GM04504 (cell line): Measurements from ENCODE around the gene PDPK1.
"Not testable (repeated sequence)": the region's sequence is repeated elsewhere in the genome, so short reads cannot be mapped to it uniquely, and the experiment has no call there.

Experiments
- DNase-seq: peaks from one replicate; pipeline ENCODE4 v3.0.0-alpha.2; 2012; ENCODE audit warnings: low read depth

Gene PDPK1

GRCh38 chr16:2523801-2524231, 14.0 kb upstream of the PDPK1 start:
- no peak for DNase-seq

- no peak for DNase-seq
These were observed 13.4 kb upstream of the PDPK1 start for GRCh38 chr16:2524339-2524938.

DNA sequence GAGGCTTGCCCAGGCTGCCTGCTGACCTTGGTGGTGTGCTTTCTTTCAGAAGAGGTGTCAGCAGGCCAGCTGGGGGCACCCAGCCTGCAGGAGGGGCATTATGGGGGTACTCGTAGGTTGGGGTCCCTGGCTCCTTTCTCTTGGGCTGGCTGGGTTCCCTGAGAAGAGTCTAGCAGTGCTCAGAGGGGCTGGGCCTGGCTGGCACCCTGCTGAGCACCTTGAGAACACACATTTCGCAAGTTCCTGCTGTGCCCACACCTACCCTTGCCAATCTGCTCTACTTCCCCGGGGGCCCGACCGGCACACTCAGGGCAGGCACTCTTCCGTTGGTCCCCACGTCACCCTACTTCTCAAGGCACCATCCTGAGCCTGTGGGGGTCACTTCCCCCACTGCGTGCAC, 11.7 kb upstream of the PDPK1 start:
- DNase-seq: no peak

GRCh38 chr16:2527071-2527783, 10.6 kb upstream of the PDPK1 start:
- DNase-seq: no peak

DNA sequence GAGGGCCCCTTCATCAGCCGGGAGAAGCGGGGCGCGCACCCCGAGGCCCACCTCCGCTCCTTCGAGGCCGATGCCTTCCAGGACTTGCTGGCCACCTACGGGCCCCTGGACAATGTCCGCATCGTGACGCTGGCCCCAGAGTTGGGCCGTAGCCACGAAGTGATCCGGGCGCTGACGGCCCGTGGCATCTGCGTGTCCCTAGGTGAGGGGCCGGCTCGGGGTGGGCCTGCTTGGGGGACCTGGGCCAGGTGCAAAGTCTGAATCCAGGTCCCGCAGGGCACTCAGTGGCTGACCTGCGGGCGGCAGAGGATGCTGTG, 10.1 kb upstream of the PDPK1 start:
- DNase-seq: no peak

DNA sequence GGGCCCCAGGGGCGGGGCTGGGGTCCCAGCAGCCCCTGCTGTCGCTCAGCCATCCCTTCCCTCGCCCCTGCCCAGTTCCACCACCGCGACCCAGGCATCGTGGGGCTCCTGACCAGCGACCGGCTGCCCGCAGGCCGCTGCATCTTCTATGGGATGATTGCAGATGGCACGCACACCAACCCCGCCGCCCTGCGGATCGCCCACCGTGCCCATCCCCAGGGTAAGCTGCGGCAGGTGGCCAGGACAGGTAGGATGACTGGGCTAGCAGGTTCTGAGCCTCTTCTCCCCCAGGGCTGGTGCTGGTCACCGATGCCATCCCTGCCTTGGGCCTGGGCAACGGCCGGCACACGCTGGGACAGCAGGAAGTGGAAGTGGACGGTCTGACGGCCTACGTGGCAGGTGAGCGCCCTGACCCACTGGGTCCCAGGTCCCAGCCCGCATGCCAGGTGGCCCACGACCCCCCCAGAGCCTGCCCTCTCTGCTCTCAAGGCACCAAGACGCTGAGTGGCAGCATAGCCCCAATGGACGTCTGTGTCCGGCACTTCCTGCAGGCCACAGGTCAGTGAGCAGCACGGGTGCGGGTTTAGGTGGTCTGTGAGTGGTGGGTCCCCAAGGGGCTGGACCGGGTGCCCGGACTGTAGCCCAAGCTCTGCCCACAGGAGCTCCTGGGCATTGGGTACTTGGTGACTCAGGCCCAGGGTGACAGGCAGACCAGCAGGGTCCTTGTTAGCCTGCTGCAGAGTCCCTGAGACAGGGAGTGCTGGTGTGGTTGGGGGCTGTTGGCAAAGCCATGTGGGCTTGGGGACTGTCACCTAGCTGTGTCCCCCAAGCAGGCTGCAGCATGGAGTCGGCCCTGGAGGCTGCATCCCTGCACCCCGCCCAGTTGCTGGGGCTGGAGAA, 9.4 kb upstream of the PDPK1 start:
- DNase-seq: no peak

- DNase-seq: no peak
These were observed 8.5 kb upstream of the PDPK1 start for GRCh38 chr16:2529061-2529931.

DNA sequence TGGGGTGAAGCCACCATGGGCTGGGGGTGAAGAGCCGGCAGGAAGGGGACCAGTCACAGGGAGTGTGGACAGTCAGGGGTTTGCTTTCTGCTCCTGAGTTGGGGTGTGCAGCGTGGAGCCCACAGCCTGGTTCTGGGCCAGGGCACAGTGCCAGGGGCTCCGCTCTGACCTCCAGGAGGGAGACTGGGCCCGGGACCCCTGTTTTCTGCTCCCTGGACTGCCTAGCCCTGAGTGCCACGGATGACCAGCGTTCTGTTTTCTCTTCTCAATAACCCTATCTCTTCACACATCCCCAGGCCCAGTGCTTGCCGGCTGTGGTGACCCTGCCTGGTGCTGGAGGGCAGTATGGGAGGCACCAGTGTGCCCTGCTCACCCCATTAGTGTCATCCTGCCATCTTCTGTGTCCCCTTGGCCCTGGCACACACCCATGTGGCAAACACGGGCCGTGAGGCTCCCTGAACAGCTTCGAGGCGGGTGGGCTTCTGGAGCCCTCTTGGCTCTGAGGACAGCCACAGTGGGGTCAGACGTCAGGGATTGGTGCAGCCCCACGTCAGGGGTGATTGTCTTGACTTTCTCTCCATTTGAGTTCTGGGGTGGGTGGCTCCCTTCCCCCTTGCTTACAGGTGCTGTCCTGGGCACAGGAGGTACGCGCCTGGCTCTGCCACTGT, 7.7 kb upstream of the PDPK1 start:
- DNase-seq: no peak

- DNase-seq: no peak
These were observed 7.0 kb upstream of the PDPK1 start for GRCh38 chr16:2530629-2531318.

GRCh38 chr16:2531371-2531695, 6.5 kb upstream of the PDPK1 start, which contains the start of gene CEMP1:
TSS of gene CEMP1 (minus strand) at chr16:2531408. CDS start at chr16:2531073, 335 bp downstream.
- DNase-seq: no peak

GRCh38 chr16:2531696-2532493, 5.9 kb upstream of the PDPK1 start:
- DNase-seq: peak; percentile 94

DNA sequence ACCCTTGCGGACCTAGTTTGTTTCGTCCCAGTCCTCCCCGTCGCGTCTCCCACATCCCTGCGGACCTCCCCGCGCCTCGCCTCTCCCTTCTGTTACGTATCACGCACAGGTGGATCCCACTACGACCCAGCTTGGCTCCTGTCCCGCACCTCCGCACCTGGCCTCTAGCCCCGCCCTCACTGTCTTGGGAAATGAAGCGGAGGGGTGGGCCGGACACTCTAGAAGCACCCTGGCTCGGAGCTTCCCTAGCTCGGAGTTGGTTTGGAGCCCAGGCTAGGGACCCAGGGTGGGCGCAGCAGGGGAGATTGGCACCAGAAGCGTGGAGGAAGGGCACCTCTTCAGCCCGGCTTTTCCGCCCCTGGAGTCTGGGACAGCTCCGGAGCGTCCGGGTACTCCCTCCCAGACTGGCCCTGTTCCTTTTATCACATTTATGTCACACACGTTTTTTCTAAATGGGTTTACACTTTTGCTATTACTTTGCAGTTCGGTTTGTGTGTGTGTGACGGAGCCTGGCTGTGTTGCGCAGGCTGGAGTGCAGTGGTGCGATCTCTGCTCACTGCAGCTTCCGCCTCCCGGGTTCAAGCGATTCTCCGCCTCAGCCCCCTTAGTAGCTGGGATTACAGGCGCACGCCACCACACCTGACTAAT, 5.2 kb upstream of the PDPK1 start:
- no peak for DNase-seq

DNA sequence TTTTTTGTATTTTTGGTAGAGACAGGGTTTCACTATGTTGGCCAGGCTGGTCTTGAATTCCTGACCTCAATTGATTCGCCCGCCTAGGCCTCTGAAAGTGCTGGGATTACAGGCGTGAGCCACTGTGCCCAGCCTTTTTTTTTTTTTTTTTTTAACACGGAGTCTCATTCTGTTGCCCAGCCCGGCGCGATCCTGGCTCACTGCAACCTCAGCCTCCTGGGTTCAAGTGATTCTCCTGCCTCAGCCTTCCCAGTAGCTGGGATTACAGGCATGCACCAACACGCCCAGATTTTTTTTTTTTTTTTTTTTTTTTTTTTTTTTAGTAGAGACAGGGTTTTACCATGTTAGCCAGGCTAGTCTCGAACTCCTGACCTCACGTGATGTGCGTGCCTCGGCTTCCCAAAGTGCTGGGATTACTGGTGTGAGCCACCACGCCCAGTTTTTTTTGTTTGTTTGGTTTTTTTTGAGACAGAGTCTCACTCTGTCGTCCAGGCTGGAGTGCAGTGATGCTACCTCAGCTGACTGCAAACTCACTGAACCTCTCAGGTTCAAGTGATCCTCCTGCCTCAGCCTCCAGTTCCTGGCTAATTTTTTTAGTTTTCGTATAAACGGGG, 4.6 kb upstream of the PDPK1 start:
- DNase-seq: not testable (repeated sequence)

DNA sequence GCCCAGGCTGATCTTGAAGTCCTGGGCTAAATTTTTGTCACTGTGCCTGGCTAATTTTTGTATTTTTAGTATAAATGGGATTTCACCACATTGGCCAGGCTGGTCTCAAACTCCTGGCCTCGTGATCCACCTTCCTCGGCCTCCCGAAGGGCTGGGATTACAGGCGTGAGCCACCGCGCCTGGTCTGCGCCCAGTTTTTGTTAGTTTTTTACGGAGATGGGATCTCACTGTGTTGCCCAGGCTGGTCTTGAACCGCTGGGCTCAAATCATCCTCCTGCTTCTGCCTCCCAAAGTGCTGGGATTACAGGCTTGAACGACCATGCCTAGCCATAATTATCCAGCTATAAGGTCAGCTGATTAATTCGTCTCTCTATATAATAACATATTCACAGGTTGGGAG, 3.9 kb upstream of the PDPK1 start:
- DNase-seq: no peak

DNA sequence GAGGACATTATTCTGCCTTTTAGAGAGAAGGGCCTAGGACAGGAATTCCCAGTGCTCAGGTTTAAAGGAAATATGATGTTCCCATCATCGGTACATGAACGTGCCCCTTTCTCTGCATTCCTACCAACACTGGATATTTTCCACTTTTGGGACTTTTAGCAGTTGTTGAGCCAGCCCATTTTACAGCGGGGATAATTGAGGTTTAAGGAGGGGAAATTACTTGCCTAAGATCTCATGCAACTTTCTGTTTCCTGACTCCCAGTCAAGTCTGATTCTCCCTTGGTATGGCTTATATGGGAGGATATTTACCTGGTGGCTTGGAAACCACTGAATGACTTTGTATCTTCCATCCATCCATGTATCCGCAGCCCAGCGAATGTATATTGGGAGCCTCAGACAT, 3.5 kb upstream of the PDPK1 start:
- DNase-seq: not testable (repeated sequence)

GRCh38 chr16:2535625-2536013, 2.2 kb upstream of the PDPK1 start:
- DNase-seq: peak; percentile 83

DNA sequence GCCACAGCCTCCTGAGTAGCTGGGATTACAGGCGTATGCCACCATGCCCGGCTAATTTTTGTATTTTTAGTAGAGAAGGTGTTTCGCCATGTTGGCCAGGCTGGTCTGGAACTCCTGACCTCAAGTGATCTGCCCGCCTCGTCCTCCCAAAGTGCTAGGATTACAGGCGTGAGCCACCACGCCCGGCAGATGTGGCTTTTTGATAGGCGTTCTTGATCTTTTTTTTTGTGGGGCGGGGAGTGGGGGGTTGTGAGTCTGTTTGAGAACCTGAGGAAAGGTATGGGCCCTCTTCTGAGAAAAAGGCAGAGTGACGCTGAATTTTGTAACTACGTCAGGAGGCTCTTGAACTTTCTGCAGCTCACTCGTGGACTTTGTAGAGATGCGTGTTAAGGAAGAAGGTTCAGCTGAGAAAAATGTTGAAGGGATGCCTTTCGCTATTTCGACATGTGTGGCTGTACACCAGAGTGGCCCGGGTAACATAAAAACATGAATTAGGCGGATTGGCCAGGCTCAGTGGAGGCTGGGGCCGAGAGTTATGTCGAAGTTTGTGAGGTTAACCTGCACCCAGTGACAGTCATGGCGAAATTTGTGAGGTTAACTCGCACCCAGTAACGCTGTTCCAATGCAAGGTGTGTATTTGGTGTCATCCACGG, 1.5 kb downstream of the PDPK1 start:
- not testable (repeated sequence) for DNase-seq

DNA sequence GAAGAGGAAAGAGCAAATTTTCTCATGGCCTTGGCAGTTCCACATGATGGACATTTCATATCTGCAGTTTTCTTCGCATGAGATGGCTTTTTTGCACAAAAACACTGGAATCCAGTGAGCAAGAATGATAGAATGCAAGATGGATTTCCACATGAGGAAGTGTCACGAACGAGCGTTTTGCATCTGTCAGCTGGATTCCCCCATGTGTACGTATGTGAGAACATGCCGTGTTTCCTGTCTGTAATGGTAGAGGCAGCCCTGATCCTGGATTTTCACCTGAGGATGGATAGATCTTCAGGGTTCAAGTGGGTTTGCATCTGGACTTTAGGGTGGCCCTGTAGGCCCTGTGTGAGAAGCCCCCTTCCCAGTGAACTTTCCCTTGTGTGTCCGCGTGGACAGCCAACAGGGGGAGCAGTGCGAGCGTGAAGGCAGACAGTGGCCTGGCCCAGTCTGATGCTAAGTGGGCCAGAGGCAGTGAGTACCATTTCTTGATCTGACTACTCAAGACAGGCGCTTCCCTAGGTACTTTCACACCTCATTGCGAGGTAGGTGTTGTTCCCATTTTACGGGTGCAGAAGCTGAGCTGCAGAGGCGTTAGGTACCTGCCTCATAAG, 2.1 kb downstream of the PDPK1 start:
- not testable (repeated sequence) for DNase-seq
